Omental fat pad (tissue), 4 donors: ENCODE data around the gene LRRC56. TPM values are rescaled to one million over a fixed set of nuclear protein-coding genes. Genes with fewer than 3 reads are reported as not detected.

Source experiments
- ATAC-seq: fragments of 150-250 bp; one replicate; pipeline ENCODE4 v1.9.1; 2016; ENCODE audit warnings: mild to moderate bottlenecking, moderate library complexity; ENCODE audit not compliant: low FRiP score
- DNase-seq: peaks from one replicate; pipeline ENCODE4 v3.0.0-alpha.2; 2019; ENCODE audit warnings: low spot score
- CTCF ChIP-seq, 3 donors: fragments of 450-650 bp; IDR thresholded peaks; one replicate each; pipeline ENCODE4 v1.5.1; 2016 to 2017; ENCODE audit warnings: antibody characterized with exemption in 3 of 3, mild to moderate bottlenecking in 3 of 3, moderate library complexity in 2 of 3
- total RNA-seq, 4 donors: library from RNA; depleted of rRNA; stranded (reverse); fragments of >200 nt; gene quantifications; one replicate each; pipeline ENCODE4 v1.1.0, GENCODE V29; 2016

LRRC56 gene
- total RNA-seq, 4 donors from 2014 or later, result 0.24 to 0.38 (median 0.32) TPM; not detected in 1

- DNase-seq (no peak), ATAC-seq (no peak)
- no peak for TF ChIP-seq CTCF (IDR thresholded peaks at IDR 0.05)
These were observed 499 bp downstream of the LRRC56 start for GRCh38 chr11:537622-538430.

GRCh38 chr11:538431-539051 lies 1.2 kb downstream of the LRRC56 start:
- DNase-seq (no peak), ATAC-seq (no peak)
- no peak for TF ChIP-seq CTCF (IDR thresholded peaks at IDR 0.05)

- ATAC-seq (no peak), DNase-seq (no peak)
These were observed 2.7 kb downstream of the LRRC56 start for GRCh38 chr11:539971-540481.

GRCh38 chr11:540583-541432 lies 3.5 kb downstream of the LRRC56 start:
- TF ChIP-seq CTCF (IDR thresholded peaks at IDR 0.05), result no peak
- DNase-seq (no peak), ATAC-seq (no peak)

More at GRCh38 chr11:539971-540481, 2.7 kb downstream of the LRRC56 start:
- no peak for TF ChIP-seq CTCF (IDR thresholded peaks at IDR 0.05)

- no peak for DNase-seq
- no peak for ATAC-seq
- TF ChIP-seq CTCF (IDR thresholded peaks at IDR 0.05), result no peak
These were observed 4.1 kb downstream of the LRRC56 start for GRCh38 chr11:541433-541885.

GRCh38 chr11:544817-545166 lies 7.5 kb downstream of the LRRC56 start:
- ATAC-seq (no peak), DNase-seq (no peak)

More at GRCh38 chr11:544817-545166, 7.5 kb downstream of the LRRC56 start:
- TF ChIP-seq CTCF (IDR thresholded peaks at IDR 0.05), result no peak
